Hepatic stellate cell (primary cell): ENCODE data around the gene AADACL4.

ENCODE experiments used
- DNase-seq: peaks from one replicate; pipeline ENCODE4 v3.0.0; 2011; ENCODE audit warnings: low spot score

AADACL4 gene

DNA sequence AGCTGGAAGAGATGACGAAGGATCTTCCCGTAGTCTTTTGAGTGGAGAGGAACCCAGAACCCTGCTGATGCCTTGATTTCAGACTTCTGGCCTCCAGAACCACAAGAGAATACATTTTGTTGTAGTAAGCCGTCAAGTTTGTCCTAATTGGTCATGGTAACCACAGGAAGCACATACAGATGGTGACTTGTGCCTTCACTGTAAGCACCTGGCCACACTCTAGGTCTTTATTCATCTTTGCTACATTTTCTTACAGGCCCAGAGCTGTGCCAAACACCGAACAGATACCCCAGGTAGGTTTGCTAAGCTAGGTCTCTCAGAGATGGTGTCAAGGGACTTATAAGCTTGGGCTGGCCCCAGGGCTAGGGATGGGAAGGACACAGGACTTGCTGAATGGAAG is 30.7 kb upstream of the AADACL4 start:
- no peak for DNase-seq

GRCh38 chr1:12614402-12615158 is 29.3 kb upstream of the AADACL4 start:
- no peak for DNase-seq

DNA sequence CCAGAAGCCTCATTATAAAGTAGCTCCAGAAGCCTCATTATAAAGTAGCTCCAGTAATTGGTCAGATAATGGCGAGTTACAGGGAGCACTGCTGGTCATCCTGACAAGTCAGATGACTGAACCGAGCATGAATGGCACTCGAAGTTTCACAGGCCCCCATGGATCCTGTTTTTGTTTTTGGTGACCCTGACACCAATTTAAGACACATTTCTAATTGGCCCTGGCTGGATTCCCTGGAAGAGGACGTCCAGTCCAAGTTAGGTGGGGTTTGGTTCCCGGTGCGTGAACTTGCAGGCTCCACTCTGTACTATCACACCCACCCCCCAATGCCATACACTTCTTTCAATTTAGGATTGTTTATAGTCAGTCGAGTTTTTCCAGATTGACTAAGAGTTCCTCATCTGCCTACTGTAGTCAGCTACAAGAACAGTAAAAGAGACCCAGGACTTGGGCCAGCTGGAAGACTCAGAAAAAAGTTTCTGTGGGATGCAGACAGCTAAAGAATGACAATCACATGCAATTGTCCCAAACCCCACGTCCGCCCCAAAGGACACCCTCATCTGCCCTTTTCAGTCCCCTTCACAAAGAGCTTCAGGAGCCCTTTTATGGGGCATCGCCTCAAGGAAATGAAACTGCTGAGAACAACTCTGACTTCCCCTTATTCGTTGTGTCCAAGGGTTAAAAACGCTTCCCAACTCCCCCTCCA is 28.6 kb upstream of the AADACL4 start:
- DNase-seq, result no peak

DNA sequence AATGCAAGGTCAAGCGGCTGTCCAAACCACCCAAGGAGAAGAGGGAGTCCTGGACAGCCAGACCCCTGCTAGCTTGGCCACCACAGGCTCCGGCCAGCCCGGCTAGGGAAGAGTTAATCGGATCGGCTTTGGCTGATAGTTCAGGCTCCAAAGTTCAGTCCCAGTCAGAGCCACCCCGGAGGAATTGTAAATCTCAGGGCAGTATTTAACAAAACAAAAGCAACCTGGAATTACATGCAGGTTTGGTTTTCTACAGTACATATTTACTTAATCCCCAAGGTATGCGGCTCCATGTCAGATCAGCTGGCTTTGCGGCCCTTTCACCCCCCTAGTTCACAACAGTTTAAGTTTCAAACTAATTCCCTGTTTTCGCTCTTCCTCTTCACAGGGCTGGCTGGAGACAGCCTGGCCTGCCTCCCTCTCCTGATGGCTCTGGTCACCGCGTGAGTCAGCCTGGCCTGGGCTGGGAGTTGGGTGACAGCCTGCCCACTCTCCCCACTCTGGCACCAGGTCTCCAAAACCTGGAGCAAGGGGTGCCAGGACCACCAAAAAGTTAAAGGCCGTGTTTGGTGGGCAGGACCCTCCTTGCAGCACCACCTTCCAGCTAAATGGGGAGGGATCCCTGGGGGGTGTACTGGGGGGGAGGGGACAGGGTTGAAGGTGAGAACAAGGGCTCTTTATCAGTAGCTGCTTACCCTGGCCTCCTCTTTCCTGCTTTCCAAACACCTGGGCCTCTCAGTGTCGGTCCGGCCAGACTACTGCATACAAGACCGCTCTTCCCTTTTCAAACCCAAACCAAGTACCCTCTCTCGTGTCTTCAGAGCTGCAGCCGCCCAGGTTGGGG is 27.8 kb upstream of the AADACL4 start:
- peak; percentile 89 for DNase-seq

- DNase-seq, result no peak
These were observed 27.0 kb upstream of the AADACL4 start for GRCh38 chr1:12616709-12617373.

DNA sequence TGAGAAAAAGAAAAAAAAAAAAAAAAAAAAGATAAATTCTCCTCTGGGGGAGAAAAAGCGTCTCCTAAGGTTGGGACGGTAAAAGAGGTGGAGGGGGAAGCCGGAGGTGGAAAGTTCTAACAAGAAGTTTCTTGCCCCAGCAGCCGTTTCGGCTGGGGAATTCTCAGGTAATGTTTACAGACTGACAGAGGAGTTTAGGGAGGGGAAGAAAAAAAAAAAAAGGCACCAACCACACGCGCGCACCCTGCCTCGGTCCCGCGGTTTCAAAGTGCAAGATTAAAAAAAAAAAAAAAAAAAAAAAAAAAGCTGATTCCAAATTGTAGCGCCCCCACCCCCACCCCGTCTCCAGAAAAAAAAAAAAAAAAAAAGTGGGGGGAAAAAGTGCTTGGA is 26.4 kb upstream of the AADACL4 start:
- no peak for DNase-seq

DNA sequence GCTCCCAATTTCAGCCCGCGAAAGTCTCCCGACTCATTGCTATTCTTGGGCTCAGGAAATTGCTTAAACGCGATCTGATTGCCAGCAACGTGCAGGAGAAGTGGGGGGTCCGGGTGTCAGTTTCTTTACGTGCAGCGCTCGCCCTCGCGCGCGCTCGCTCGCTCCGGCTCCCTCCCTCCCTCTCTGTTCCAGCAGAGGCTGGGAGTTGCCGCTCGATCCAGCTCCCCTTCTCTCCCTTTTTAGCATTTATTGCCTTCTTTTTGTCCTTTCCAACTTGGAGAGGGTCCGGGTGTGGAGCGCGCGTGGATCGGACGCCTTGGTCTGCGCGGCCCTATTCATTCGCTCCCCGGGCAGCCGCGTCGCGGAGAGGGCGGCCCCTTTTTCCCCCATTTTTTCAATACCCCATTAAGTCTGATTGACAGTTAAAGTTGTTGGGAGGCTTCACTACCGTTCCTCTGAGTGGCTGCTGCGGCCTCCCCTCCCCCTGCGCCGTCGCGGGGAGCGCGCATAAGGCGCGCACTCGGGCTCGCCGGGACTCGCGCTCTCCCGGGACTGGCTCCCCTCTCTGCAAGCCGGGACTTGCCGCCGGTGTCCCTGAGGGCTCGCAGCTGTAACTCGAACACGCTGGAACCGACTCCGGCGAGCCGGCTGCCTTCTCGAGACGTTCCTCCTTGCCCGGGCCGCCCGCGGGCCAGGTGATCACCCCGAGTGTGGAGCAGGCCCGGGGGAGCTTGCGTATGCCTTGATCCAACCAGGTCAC is 25.8 kb upstream of the AADACL4 start, which contains the start of gene DHRS3:
Gene DHRS3, minus strand, starts transcription at position 310 of the 760 bp plus-strand sequence. CDS start 862 bp downstream, outside the sequence.
- no peak for DNase-seq

GRCh38 chr1:12618661-12618964 is 25.3 kb upstream of the AADACL4 start:
- DNase-seq, result no peak

GRCh38 chr1:12618965-12619791 is 24.7 kb upstream of the AADACL4 start:
- DNase-seq, result peak; percentile 81

GRCh38 chr1:12619792-12620487 is 23.9 kb upstream of the AADACL4 start:
- DNase-seq, result peak; percentile 87

DNA sequence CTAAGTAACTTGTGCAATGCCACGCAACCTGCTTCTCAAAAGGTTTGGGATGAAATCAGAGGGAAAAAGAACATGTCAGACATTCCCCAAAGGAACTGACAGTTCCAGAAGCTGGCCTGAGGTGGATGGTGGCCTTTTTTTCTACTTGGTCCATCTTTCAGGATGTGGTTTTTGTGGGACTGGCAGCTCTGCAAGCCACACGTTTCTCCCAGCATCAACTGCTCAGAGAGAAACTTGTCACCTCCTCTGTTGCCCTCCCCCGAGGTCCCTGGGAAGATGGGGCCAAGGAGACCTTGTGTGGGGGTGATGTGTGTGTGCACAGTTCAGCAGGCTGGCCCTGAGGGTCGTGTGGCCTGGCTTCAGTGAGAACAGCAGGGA is 23.4 kb upstream of the AADACL4 start:
- no peak for DNase-seq

DNA sequence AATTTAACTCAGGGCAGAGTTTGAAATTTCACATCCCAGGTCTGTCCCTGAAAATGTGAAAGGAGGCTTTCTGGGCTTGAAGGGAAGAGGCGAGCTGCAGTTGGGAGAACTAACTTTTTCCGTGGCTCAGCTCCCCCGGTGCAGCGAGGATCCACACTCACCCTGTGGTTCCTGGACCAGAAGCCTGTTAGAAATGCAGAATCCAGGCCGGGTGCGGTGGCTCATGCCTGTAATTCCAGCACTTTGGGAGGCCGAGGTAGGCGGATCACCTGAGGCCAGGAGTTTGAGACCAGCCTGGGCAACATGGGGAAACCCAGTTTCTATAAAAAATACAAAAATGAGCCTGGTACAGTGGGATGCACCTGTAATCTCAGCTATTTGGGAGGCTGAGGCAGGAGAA is 23.0 kb upstream of the AADACL4 start:
- no peak for DNase-seq

DNA sequence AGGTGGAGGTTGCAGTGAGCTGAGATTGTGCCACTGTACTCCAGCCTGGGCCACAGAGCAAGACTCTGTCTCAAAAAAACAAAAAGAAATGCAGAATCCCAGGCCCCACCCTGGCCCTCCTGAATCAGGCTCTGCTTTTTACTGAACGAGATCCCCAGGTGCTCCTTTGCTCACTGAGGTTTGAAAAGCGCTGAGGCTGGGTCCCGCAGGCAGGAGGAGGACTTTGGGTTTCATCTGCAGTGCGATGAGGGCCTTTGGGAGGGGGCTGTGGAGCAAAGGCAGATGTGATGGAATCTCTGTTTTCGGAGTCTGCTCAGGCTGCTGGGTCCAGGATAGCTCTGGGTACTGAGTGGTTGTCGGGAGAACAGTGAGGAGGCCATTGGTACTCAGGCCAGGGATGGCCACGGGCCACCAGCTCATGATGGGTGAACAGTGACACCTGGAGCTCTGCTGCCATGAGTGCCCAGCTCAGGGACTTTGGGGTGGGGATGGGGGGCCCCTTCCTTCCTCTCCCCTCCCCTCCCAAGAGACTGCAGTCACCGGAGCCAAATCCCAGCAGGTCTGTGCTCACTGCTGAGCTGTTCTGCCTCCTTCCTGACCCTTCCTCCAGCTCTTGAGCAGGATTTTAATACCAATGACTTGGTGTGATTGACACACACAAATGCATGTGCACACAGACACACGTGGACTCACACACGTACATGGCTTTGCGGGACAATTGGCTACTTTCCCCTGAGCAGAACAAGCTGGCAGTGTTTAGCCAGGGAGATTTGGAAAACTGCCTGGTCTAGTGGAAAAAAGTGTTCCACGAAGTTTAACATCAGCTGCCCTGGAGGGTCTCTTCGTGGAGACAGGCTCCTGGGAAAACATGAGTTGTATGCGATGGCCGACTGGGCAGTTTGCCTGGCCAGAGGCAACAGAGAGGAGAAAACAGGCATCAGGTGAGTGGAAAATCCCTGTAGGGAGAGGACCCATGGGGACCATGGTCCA is 22.2 kb upstream of the AADACL4 start:
- DNase-seq, result no peak

GRCh38 chr1:12622506-12622905 is 21.4 kb upstream of the AADACL4 start:
- DNase-seq, result no peak

GRCh38 chr1:12625276-12625675 is 18.6 kb upstream of the AADACL4 start:
- DNase-seq, result no peak

GRCh38 chr1:12626888-12627287 is 17.0 kb upstream of the AADACL4 start:
- DNase-seq, result no peak

GRCh38 chr1:12627296-12627695 is 16.6 kb upstream of the AADACL4 start:
- DNase-seq, result no peak

DNA sequence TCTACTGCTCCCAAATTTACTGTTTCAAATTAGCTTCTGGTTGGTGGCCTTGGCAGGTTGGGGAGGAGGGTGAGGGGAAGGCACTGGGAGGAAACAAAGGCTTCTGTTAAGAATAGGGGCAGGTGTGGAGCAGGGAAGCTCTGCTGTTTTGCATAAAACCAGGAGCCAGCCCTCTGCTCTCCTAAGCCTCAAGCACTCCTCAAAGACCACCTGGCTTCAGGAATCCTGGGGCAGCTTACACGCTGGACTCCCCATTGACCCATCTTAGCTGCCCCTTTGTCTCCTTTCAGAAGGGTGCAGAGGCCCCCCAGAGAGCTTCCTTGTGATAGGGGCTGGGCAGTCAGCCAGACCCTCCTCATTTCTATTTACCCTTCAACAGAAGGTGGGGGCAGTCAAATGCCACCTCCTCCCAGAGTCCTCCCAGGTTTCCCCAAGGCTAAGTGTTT is 14.4 kb upstream of the AADACL4 start:
- DNase-seq, result no peak
